Stomach (tissue), 9 donors: ENCODE data around the gene TMOD1. TPM values are rescaled to one million over a fixed set of nuclear protein-coding genes. Genes with fewer than 3 reads are reported as not detected.

Source experiments
- DNase-seq, 2 donors: peaks; one replicate each; pipeline versions ENCODE4 v3.0.0 to v3.0.0-alpha.2; 2013 to 2019
- H3K27ac ChIP-seq, 5 donors: fragments of 200-600 bp in 4 of 5; sonication (generic) in 4 of 5; one replicate each; pipeline ENCODE4 v1.5.1; 2013 to 2019; ENCODE audit warnings: mild to moderate bottlenecking in 1 of 5, moderate library complexity in 1 of 5
- H3K27me3 ChIP-seq, 3 donors: fragments of 200-600 bp; sonication (generic); one replicate each; pipeline ENCODE4 v1.5.1; 2017 to 2019; ENCODE audit warnings: mixed run types in 1 of 3
- H3K36me3 ChIP-seq, 4 donors: fragments of 200-600 bp; sonication (generic); 1 replicate in 3 of 4; 2 replicates in 1 of 4; pipeline ENCODE4 v1.5.1; 2016 to 2019
- H3K4me1 ChIP-seq, 4 donors: fragments of 200-600 bp; sonication (generic); one replicate each; pipeline ENCODE4 v1.5.1; 2016 to 2019
- H3K4me3 ChIP-seq, 4 donors: fragments of 200-600 bp; sonication (generic) in 3 of 4; one replicate each; pipeline ENCODE4 v1.5.1; 2016 to 2019; ENCODE audit warnings: mild to moderate bottlenecking in 1 of 4
- H3K9me3 ChIP-seq, 4 donors: fragments of 200-600 bp; sonication (generic); one replicate each; pipeline ENCODE4 v1.5.1; 2016 to 2019
- CTCF ChIP-seq, 7 experiments: fragments of 450-650 bp in 4 of 7; fragments of 200-600 bp in 3 of 7; sonication (generic) in 3 of 7; IDR thresholded peaks; one replicate each; pipeline ENCODE4 v1.5.1; 2016 to 2019; ENCODE audit warnings: antibody characterized with exemption in 7 of 7, control low read depth in 2 of 7, mild to moderate bottlenecking in 1 of 7
- EP300 ChIP-seq: sonication (generic); formaldehyde crosslinking; IDR thresholded peaks from one replicate; pipeline ENCODE4 v1.6.1; 2017; ENCODE audit warnings: antibody characterized with exemption
- POLR2A ChIP-seq, 4 donors: fragments of 450-650 bp; IDR thresholded peaks; one replicate each; pipeline ENCODE4 v1.6.1; 2016; ENCODE audit warnings: antibody characterized with exemption in 4 of 4, control low read depth in 2 of 4, mild to moderate bottlenecking in 1 of 4, moderate library complexity in 1 of 4
- POLR2AphosphoS5 ChIP-seq, 3 donors: sonication (generic); formaldehyde crosslinking; IDR thresholded peaks; one replicate each; pipeline ENCODE4 v1.6.1; 2016; ENCODE audit warnings: antibody characterized with exemption in 3 of 3
- WGBS, 5 donors: extraction: QIAGEN DNeasy Blood & Tissue Kit in 3 of 5; methylation state at CpG; one replicate each; pipeline versions ENCODE4 v1.1.5 to v1.1.7; 2013 to 2018; 5-methylcytosine and 5-hydroxymethylcytosine counted together
- intact Hi-C: fragments of 100-400 bp; cut with DNase I; formaldehyde crosslinking; loops from one replicate; pipeline ENCODE4 v1.15.1; 2023; ENCODE audit warnings: low total_unique reads
- polyA plus RNA-seq, 3 donors: library from polyadenylated mRNA; stranded (reverse); fragments of 200-250 nt; gene quantifications; one replicate each; pipeline ENCODE4 v1.2.3, GENCODE V29; 2013
- total RNA-seq, 5 donors: library from RNA; depleted of rRNA; stranded (reverse); fragments of >200 nt; gene quantifications; one replicate each; pipeline versions ENCODE4 v1.1.0 to v1.2.3, GENCODE V29; 2014 to 2016
- donor health status: healthy with polysubstance abuse.
- donor health status: Bipolar disorder and iron deficiency.
- donor health status: healthy.

The TMOD1 gene
- total and polyA plus RNA-seq, 8 donors: 4.6 to 34.8 (median 11.2) TPM

DNA sequence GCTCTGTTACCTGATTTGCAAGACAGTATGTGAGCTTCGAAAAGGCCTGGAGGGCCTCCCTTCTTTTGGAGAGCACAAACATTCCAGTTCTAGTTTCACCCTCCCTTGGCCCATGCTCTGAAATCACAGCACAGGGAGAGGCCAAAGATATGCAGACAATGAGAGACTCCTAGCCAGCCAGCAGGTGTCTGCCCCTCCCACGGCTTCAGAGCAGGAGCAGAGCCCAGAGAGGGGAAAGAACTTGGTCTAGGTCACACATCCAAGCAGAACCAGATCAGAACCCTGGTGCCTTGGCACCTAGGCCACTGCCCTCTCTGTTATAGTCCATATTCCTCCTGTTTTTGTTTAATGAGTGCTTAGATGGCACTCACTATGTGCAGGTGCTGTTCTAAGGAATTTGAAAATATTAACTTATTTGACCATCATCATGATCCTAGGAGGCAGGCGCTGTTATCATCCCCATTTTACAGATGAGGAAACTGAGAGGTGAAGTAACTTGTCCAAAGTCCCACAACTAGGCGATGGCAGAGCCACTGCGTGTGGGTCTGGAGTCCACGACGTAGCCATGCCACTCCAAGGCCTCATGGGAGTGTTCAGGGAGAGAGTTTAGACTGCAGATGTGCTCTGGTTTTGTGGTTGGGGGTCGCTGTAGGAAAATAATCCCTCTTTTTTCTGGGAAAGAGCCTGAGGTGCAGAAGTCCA is 27.2 kb downstream of the TMOD1 start:
- H3K27me3 ChIP-seq: no peaks in the 10 kb centered on the region
- DNase-seq: peak in 1 of 2 donors; percentile 23
- 75 to 85% (median 79%) methylated on average over 8 of the region's 8 CpGs for WGBS, 5 donors
- TF ChIP-seq POLR2A (IDR thresholded peaks at IDR 0.05): no peak
- no peak for TF ChIP-seq CTCF (IDR thresholded peaks at IDR 0.05)
- TF ChIP-seq EP300: no peak
- TF ChIP-seq POLR2AphosphoS5 (IDR thresholded peaks at IDR 0.05): no peak
- H3K27ac ChIP-seq: peak overlapping the region in 4 of 5 donors; percentile 27 to 88 (median 68)
- peaks cover 0 to under 1% (median 0%) of the 10 kb centered on the region in 4 donors for H3K9me3 ChIP-seq
- H3K36me3 ChIP-seq: peaks cover 0 to 38% (median 18%) of the 10 kb centered on the region in 4 donors
- H3K4me1 ChIP-seq: peaks cover 0 to 50% (median 12%) of the 10 kb centered on the region in 4 donors
- intact Hi-C loops: no loop called here
- H3K4me3 ChIP-seq: no peak overlapping the region

- intact Hi-C loops: no loop called here
- TF ChIP-seq POLR2A (IDR thresholded peaks at IDR 0.05): no peak
- TF ChIP-seq POLR2AphosphoS5 (IDR thresholded peaks at IDR 0.05): peak; percentile 3 to 88 (median 39)
- TF ChIP-seq CTCF (IDR thresholded peaks at IDR 0.05): no peak
- Histone ChIP-seq H3K36me3 (peaks cover 0 to 38% (median 18%) of the 10 kb centered on the region in 4 donors), H3K4me1 (peaks cover 0 to 50% (median 12%) of the 10 kb centered on the region in 4 donors), H3K27me3 (no peaks in the 10 kb centered on the region), H3K9me3 (peaks cover 0 to 6% (median 3%) of the 10 kb centered on the region in 4 donors), H3K4me3 (no peak overlapping the region), H3K27ac (peak overlapping the region in 4 of 5 donors; percentile 35 to 88 (median 68))
- 51 to 67% (median 63%) methylated on average over 11 of the region's 11 CpGs for WGBS, 5 donors
- DNase-seq: peak in 1 of 2 donors; percentile 30
Observed at GRCh38 chr9:97529363-97530076, 28.1 kb downstream of the TMOD1 start.

- H3K4me3 ChIP-seq: no peak overlapping the region
- peak overlapping the region in 4 of 5 donors; percentile 36 to 88 (median 56) for H3K27ac ChIP-seq
- peaks cover 0 to 53% (median 17%) of the 10 kb centered on the region in 4 donors for H3K4me1 ChIP-seq
- H3K36me3 ChIP-seq: peaks cover 0 to 16% (median 11%) of the 10 kb centered on the region in 4 donors
- WGBS, 5 donors: 58 to 72% (median 68%) methylated on average over 9 of the region's 9 CpGs
- intact Hi-C loops: no loop called here
- TF ChIP-seq POLR2AphosphoS5 (IDR thresholded peaks at IDR 0.05) (peak in 1 of 3 donors; percentile 52), EP300 (no peak), CTCF (IDR thresholded peaks at IDR 0.05) (no peak), POLR2A (IDR thresholded peaks at IDR 0.05) (no peak)
- peaks cover 0 to 6% (median 3%) of the 10 kb centered on the region in 4 donors for H3K9me3 ChIP-seq
- no peak for DNase-seq
- H3K27me3 ChIP-seq: no peaks in the 10 kb centered on the region
Observed at GRCh38 chr9:97531888-97532376, 30.5 kb downstream of the TMOD1 start.

DNA sequence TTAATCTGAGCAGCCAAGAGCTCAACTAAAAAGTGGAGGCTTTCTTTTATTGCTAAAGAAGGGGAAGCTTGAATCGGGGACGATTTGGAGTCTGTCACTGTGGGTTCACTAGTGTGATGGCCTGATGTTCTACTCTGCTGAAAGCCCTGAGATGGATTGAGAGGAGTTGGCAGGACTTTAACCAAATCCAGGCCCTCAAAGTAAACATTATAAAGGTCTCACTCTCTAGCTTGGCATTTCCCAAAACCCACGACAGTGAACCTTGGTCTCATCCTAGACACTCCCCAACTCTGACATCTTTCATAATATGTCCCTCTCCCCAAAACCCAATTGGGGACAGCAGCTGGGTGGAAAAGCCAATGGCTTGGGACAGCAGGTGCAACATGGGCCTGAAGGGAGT is 32.7 kb downstream of the TMOD1 start:
- 90 to 96% (median 94%) methylated on average over 3 of the region's 3 CpGs for WGBS, 5 donors
- H3K27me3 ChIP-seq: no peaks in the 10 kb centered on the region
- no peak overlapping the region for H3K27ac ChIP-seq
- H3K4me3 ChIP-seq: no peak overlapping the region
- DNase-seq: no peak
- peaks cover 0 to 30% (median 10%) of the 10 kb centered on the region in 4 donors for H3K4me1 ChIP-seq
- H3K36me3 ChIP-seq: peaks cover 0 to 16% (median 5%) of the 10 kb centered on the region in 4 donors
- intact Hi-C loops: no loop called here
- TF ChIP-seq CTCF (IDR thresholded peaks at IDR 0.05) (no peak), EP300 (no peak), POLR2A (IDR thresholded peaks at IDR 0.05) (no peak), POLR2AphosphoS5 (IDR thresholded peaks at IDR 0.05) (no peak)
- H3K9me3 ChIP-seq: peaks cover 0 to 6% (median 3%) of the 10 kb centered on the region in 4 donors
